Peyer's patch (tissue), 4 donors: ENCODE data around the gene ZNF598. TPM values are rescaled to one million over a fixed set of nuclear protein-coding genes. Genes with fewer than 3 reads are reported as not detected.

Experiments
- DNase-seq, 3 donors: peaks; one replicate each; pipeline ENCODE4 v3.0.0-alpha.2; 2017 to 2019
- H3K27ac ChIP-seq, 4 donors: fragments of 200-600 bp; sonication (generic); one replicate each; pipeline ENCODE4 v1.5.1; 2016 to 2019
- H3K27me3 ChIP-seq, 2 donors: fragments of 200-600 bp; sonication (generic); one replicate each; pipeline ENCODE4 v1.5.1; 2019
- H3K36me3 ChIP-seq, 3 donors: fragments of 200-600 bp; sonication (generic); one replicate each; pipeline ENCODE4 v1.5.1; 2016 to 2019
- H3K4me1 ChIP-seq, 4 donors: fragments of 200-600 bp; sonication (generic); one replicate each; pipeline ENCODE4 v1.5.1; 2016 to 2019
- H3K4me3 ChIP-seq, 4 donors: fragments of 200-600 bp; sonication (generic); 1 replicate in 3 of 4; 2 replicates in 1 of 4; pipeline ENCODE4 v1.5.1; 2016 to 2019; ENCODE audit warnings: mild to moderate bottlenecking in 1 of 4
- H3K9me3 ChIP-seq, 4 donors: fragments of 200-600 bp; sonication (generic); one replicate each; pipeline ENCODE4 v1.5.1; 2016 to 2019; ENCODE audit warnings: mild to moderate bottlenecking in 1 of 4
- CTCF ChIP-seq, 6 experiments: fragments of 450-650 bp in 4 of 6; fragments of 200-600 bp in 2 of 6; sonication (generic) in 1 of 6; IDR thresholded peaks; one replicate each; pipeline ENCODE4 v1.5.1; 2017 to 2019; ENCODE audit warnings: antibody characterized with exemption in 6 of 6, mild to moderate bottlenecking in 3 of 6, moderate library complexity in 1 of 6
- POLR2A ChIP-seq, 2 donors: fragments of 450-650 bp; IDR thresholded peaks; one replicate each; pipeline ENCODE4 v1.5.1; 2017; ENCODE audit warnings: antibody characterized with exemption in 2 of 2, mild to moderate bottlenecking in 2 of 2, moderate library complexity in 2 of 2
- total RNA-seq, 4 donors: library from RNA; depleted of rRNA; stranded (reverse); fragments of >200 nt; gene quantifications; one replicate each; pipeline ENCODE4 v1.1.0, GENCODE V29; 2016

ZNF598 gene
- total RNA-seq, 4 donors from 2014 or later = 48.5 to 84.0 (median 51.4) TPM

GRCh38 chr16:1998360-1998835 lies 11.2 kb downstream of the ZNF598 start:
- Histone ChIP-seq H3K27me3 (no peaks in the 10 kb centered on the region), H3K36me3 (peaks cover 0 to 63% (median 3%) of the 10 kb centered on the region in 3 donors), H3K27ac (peak overlapping the region in 1 of 4 donors; percentile 40), H3K4me3 (no peak overlapping the region), H3K4me1 (peaks cover 0 to 6% (median 0%) of the 10 kb centered on the region in 4 donors), H3K9me3 (no peaks in the 10 kb centered on the region)
- no peak for TF ChIP-seq POLR2A (IDR thresholded peaks at IDR 0.05)
- no peak for TF ChIP-seq CTCF (IDR thresholded peaks at IDR 0.05)
- DNase-seq = no peak

GRCh38 chr16:1997494-1998359 lies 11.9 kb downstream of the ZNF598 start:
- peaks cover 0 to 56% (median 3%) of the 10 kb centered on the region in 3 donors for H3K36me3 ChIP-seq
- no peak for DNase-seq
- no peaks in the 10 kb centered on the region for H3K9me3 ChIP-seq
- TF ChIP-seq POLR2A (IDR thresholded peaks at IDR 0.05) (no peak), CTCF (IDR thresholded peaks at IDR 0.05) (no peak)
- H3K27me3 ChIP-seq = no peaks in the 10 kb centered on the region
- no peak overlapping the region for H3K4me3 ChIP-seq
- peaks cover 0 to 5% (median 0%) of the 10 kb centered on the region in 4 donors for H3K4me1 ChIP-seq
- H3K27ac ChIP-seq = peak overlapping the region in 3 of 4 donors; percentile 22 to 40 (median 35)

- H3K9me3 ChIP-seq = peaks cover 0 to 4% (median 0%) of the 10 kb centered on the region in 4 donors
- no peak for DNase-seq
- H3K27ac ChIP-seq = peak overlapping the region in 2 of 4 donors; percentile 9 to 55
- TF ChIP-seq CTCF (IDR thresholded peaks at IDR 0.05) = no peak
- no peak for TF ChIP-seq POLR2A (IDR thresholded peaks at IDR 0.05)
- H3K4me3 ChIP-seq = no peak overlapping the region
- H3K27me3 ChIP-seq = peaks cover 0 to 22% of the 10 kb centered on the region in 2 donors
- H3K4me1 ChIP-seq = peaks cover 3 to 42% (median 15%) of the 10 kb centered on the region in 4 donors
- peaks cover 0 to 16% (median 0%) of the 10 kb centered on the region in 3 donors for H3K36me3 ChIP-seq
Observed at GRCh38 chr16:1993731-1994131, 15.9 kb downstream of the ZNF598 start.

- Histone ChIP-seq H3K27me3 (peaks cover 0 to 22% of the 10 kb centered on the region in 2 donors), H3K27ac (peak overlapping the region; percentile 5 to 85 (median 76)), H3K4me1 (peaks cover 3 to 37% (median 15%) of the 10 kb centered on the region in 4 donors)
Observed at GRCh38 chr16:1992704-1993317, 16.8 kb downstream of the ZNF598 start.

More at GRCh38 chr16:1992704-1993317, 16.8 kb downstream of the ZNF598 start:
- Histone ChIP-seq H3K9me3 (peaks cover 0 to 4% (median 0%) of the 10 kb centered on the region in 4 donors), H3K4me3 (peak overlapping the region in 3 of 4 donors; percentile 38 to 71 (median 47)), H3K36me3 (peaks cover 0 to 7% (median 0%) of the 10 kb centered on the region in 3 donors)
- no peak for DNase-seq
- TF ChIP-seq CTCF (IDR thresholded peaks at IDR 0.05) = no peak
- no peak for TF ChIP-seq POLR2A (IDR thresholded peaks at IDR 0.05)
